Gastrocnemius medialis (tissue), 4 donors: ENCODE data around the gene UNC93A.

Experiments used
- CTCF ChIP-seq, 5 experiments: fragments of 450-650 bp in 3 of 5; fragments of 200-600 bp in 2 of 5; sonication (generic) in 2 of 5; IDR thresholded peaks in 4 of 5; conservative IDR thresholded peaks in 1 of 5; 1 replicate in 4 of 5; 2 replicates in 1 of 5; pipeline ENCODE4 v1.5.1; 2016 to 2019; ENCODE audit warnings: antibody characterized with exemption in 5 of 5, mild to moderate bottlenecking in 3 of 5, moderate library complexity in 3 of 5
- POLR2A ChIP-seq, 2 donors: fragments of 450-650 bp; IDR thresholded peaks; one replicate each; pipeline ENCODE4 v1.6.1; 2017; ENCODE audit warnings: antibody characterized with exemption in 2 of 2, mild to moderate bottlenecking in 2 of 2, moderate library complexity in 2 of 2

- TF ChIP-seq CTCF (IDR thresholded peaks at IDR 0.05 in 4 of 5, conservative IDR thresholded peaks at IDR 0.05 in 1 of 5) (no peak), POLR2A (IDR thresholded peaks at IDR 0.05) (no peak)
These were observed 54.8 kb downstream of the UNC93A start for GRCh38 chr6:167345960-167346359.
